NCI-H510A (cell line): ENCODE results near the gene TSFM.

ENCODE experiments used
- DNase-seq: peaks from one replicate; lab custom pipeline; 2025; lab: John Stamatoyannopoulos, UW

The TSFM gene

DNA sequence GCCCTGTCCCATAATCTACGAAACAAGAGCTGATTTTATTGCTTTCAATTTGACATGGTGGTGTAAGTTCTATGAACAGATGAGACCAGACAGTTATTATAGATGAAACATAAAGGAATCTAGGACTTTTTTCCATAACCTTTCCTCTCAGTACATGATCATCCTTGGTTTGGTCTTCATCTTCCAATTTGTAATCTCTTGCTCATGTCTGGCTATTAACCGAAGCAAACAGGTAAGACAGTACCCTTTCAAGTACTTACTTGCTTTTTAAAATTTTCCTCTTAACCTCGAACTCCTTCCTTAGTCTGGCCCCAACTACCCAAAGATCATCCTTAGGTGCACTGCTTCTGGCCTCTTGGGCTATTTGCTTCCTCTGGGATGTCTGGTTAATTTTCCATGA is 36.6 kb upstream of the TSFM start:
- no peak for DNase-seq

DNA sequence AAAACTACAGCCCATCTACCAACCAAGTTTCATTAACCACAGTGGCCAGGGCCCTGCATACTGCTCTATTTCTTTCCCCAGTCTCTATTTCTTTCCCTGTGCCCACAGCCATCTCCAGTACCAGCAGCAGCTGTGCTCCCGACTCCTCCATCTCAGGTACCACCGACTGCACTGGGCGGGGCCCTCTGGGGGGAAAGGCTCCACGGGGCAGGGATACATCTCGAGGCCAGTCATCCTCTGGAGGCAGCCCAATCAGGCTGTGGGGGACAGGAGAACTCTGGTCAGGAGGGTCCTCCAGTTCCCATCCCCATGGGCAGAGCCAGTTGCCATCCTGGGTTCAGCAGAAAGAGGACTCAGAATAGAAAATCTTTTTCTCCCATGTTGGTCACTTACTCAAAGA is 33.5 kb upstream of the TSFM start:
- DNase-seq, result no peak

- DNase-seq, result no peak
These were observed 31.8 kb upstream of the TSFM start for GRCh38 chr12:57750561-57751431.

GRCh38 chr12:57751432-57751787 is 31.2 kb upstream of the TSFM start:
- no peak for DNase-seq

DNA sequence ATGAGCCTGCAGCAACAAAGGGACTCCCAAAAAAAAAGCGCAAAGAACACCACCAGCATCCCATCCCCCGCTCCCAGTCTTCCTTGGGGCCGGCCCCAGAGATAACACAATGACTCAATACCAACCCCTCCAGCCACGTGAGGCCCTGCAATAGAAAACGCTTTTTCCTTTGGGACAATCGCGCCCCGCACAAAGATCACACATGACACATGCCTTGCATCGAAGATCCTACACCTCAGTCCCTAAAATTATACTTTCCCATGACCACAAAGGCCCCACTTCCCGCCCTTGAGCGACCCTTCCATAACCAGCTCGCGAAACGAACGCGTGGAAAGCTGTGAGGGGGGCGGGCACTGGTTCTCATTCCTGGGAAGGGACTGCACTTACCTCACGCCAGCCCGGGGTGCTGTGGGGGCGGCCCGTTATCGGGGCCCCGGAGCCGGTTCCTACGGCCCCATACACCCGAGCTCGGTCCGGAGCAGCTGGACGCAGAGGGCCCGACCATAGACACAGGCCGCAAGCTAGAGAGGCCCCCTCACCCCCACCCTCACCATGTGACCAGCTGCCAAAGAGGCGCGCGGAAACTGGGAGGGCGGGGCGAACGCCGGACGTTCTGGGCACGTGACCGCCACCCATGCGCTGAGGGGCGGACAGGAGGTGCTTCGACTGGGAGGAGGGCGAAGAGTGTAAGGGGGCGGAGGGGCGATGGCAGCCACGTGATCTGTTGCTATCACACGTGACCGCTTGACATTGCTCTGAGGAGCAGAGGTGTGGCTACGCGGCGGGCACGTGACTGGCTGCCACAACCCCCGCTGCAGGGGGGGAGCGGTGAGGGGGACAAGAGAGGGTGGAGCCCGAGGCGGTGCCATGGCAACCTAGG is 30.6 kb upstream of the TSFM start, which contains the start of gene CDK4:
Gene CDK4 (minus strand): TSS at position 523 of the 880 bp plus-strand sequence. CDS start 593 bp downstream, outside the sequence.
- peak; percentile 100 for DNase-seq

DNA sequence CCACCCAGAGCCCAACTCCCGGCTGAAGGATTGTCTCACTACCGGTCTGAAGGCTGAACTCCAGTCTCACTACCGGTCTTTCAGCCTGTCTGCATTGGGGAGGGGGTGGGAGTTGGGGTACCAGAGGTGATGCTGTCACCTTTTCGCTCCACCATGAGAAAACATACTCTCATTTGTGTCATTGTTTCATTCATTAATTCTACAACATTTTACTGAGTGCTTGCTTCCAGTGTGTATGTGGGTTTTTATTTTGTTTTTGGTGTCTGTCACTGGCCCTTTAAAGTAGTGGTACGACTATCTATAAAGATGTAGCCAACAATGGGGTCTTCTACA is 30.0 kb upstream of the TSFM start:
- DNase-seq, result no peak

GRCh38 chr12:57753756-57754337 is 28.7 kb upstream of the TSFM start:
- DNase-seq, result no peak

DNA sequence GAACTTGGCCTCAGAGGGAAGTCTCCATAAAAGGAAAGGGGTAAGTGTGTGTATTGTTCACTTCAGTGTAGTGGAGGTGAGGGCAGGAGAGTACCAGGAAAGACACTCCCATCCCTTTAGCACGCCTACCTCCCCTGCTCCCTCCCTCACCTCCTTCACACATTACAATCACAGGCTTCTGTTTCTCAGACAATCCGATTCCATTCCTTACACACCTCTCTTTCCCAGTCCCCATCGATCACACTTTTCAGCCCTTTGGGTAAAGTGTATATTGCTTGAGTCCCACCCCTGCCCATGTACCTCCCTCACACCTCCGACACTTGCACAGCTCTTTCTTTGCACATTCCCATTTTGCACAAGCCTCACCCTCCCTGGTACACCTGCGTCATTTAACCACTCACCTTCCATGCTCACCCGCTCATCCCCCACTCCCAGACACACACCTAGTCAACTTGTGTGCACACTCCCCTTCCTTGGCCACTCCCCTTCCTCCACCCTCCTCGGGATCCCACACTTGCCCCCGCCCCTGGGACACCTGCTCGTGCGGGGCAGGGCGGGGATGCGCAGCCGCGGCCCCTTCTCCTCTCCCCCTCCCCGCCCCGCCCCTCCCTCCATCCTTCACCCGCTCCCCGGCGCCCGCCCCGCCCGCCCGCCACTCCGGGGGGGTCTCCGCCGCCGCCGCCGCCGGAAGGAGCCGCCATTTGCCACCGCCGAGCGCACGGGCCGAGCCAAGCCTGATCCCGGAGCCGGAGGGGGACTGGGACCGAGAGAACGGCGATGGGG is 28.0 kb upstream of the TSFM start, which contains the start of gene MARCHF9:
Gene MARCHF9 (plus strand): TSS at position 693 of the 783 bp plus-strand sequence. CDS start 426 bp downstream, outside the sequence.
- DNase-seq, result peak; percentile 98

DNA sequence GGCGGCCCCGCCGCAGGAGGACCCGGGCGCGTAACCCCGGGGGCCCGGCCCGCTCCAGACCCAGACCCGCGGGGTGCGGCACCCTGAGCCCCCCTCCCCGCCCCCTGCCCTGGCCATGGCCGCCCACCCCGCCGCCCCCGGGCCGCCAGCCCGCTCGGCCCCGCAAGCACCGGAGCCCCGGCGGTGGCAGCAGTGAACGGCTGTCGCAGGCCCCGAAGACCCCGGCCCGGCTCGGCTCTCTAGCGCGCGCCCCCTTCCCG is 27.5 kb upstream of the TSFM start:
- DNase-seq, result no peak

- peak; percentile 39 for DNase-seq
These were observed 26.9 kb upstream of the TSFM start for GRCh38 chr12:57755454-57756372.

- no peak for DNase-seq
These were observed 25.9 kb upstream of the TSFM start for GRCh38 chr12:57756406-57757341.

- no peak for DNase-seq
These were observed 24.8 kb upstream of the TSFM start for GRCh38 chr12:57757771-57758170.

- DNase-seq, result no peak
These were observed 23.8 kb upstream of the TSFM start for GRCh38 chr12:57758552-57759359.

- no peak for DNase-seq
These were observed 23.1 kb upstream of the TSFM start for GRCh38 chr12:57759360-57759980.

DNA sequence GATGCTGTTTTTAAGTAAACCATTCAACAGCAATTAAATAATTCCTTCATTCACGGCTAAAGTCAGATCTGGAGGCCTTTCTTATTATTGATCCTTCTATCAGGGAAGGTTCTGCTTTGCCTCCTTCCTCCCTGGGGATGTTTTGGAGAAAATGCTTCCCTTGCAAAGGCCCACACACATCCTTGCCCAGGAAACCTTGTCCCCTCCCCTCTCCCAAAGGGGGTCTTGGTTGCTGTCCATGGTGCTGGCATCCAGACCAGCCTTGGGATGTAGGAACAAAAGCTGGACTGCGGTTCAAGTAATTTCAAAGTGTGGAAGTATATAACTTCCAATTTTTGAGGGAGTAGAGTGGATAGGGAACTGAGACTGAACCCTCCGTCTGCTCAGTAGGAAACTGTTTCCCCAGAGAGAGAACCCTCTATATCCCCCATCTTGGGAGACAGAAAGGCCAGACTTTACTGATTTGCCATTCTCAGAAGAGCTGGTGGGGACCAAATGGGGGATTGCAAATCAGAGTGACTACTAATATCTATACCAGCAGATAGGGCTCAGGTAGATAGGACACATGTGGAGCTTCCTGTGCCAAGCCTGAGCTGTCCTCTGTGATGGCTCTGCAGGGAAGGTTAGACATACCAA is 22.1 kb upstream of the TSFM start:
- no peak for DNase-seq

DNA sequence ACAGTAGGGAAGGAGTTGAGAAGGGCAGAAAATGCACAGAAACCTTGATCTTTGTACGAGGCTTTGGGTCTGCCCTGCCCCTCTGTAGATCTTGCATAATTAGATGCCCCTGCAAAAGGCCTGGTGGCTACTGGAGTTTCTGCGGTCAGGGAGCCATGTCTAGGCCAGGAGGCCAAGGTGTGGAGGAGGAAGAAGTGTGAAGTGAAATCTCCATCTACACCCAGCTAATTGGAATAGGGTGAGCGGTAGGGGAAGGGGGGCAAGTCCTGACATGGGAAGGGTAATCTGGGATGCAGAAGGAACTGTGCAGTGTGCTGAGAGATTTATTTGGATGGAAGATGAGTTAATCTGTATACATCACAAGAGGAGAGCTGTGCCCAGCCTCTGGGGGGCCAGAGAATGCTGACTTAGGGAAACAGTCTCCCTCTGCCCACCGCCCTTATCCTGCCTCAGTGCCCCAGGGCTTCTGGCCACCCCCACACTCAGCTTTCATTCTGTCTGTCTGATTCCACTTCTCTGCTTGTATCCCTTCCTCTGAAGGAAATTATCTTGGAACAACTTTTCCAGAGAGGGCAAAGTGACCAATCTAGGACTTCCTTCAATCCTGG is 21.1 kb upstream of the TSFM start:
- DNase-seq, result no peak

DNA sequence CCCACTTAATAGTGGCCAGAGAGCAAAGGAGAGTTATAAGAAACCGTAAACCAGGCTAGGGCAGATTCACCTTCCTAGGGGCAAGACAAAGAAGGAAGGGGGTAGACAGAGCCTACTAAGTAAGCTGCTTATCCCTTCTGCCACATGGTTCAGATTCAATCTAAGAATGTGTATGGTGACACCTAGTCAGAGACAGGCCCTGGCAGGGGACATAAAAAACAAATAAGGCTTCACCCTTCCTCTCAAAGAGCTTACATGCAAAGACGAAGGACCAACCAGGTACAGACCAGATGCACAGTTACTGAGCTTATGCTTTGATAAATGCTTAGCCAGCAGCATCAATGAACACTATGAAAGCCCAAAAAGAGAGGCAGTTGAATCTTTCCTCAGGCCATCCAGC is 20.1 kb upstream of the TSFM start:
- no peak for DNase-seq
